ENCODE measurements around the gene BPHL.
"Not testable (repeated sequence)": the region's sequence is repeated elsewhere in the genome, so short reads cannot be mapped to it uniquely, and the experiment has no call there.

Gene BPHL

GRCh38 chr6:3183066-3183465 lies 64.6 kb downstream of the BPHL start:
- DNase-seq = no peak

DNA sequence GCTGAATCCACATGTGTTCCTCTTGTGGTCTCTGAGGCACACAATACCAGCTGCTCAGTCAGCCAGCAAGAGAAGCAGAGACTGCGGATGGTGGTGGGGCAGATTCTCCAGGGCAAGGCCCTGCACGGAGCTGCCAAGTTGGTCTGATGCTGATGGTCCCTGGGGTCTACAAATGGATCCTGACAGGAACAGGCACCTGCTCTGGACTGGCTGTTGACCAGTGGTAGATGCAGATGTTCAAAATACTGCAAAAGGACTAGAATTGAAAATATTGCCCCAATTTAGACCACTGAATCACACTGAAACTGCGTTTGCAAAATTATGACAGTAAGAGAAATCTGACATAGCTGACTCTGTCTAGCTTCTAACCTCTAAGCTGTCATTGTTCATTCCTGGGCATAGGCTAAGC lies 68.5 kb downstream of the BPHL start:
- DNase-seq = no peak

DNA sequence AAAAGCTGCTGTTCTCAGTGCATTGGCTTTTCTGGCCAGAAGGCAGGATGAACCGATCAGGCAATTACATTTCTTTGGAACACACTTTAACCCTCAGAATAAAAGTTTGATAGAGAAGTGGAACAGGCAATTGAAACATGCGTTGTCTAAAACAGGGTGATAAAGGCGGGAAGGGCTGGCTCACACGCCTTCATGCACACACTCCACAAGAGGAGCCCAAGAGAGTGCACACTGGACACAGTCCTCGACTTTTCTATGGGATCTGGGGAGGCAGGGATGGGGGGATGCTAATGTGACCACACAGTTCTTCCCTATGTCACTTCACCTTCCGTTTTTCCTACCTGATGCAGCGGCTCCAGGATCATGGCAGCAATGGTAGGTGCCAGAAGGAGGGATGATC lies 69.8 kb downstream of the BPHL start:
- no peak for DNase-seq

- not testable (repeated sequence) for DNase-seq
Observed at GRCh38 chr6:3189192-3189591, 70.7 kb downstream of the BPHL start.

- DNase-seq = no peak
Observed at GRCh38 chr6:3190056-3190455, 71.5 kb downstream of the BPHL start.

DNA sequence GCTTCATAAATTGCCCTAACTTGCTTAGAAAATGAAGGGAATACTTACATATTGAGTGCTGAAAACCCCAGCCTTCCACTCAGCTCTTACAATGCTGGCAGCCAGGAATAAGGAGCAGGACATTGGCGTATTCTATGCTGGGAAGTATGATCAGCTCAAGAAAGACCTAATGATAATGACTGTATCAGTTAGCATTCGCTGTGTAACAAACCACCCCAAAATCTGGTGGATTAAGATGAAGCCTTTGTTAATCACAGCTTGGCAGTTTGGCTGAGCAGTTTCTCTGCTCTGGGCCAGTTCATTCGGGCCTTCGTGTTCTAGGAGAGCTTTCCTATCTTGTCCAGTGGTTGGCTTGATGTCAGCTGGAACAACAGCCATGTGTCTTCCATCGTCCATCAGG lies 72.3 kb downstream of the BPHL start:
- no peak for DNase-seq

GRCh38 chr6:3193102-3193849 lies 74.8 kb downstream of the BPHL start:
- no peak for DNase-seq

- DNase-seq = no peak
Observed at GRCh38 chr6:3194535-3195419, 76.3 kb downstream of the BPHL start.

GRCh38 chr6:3195420-3195694 lies 76.8 kb downstream of the BPHL start:
- no peak for DNase-seq

- DNase-seq = no peak
Observed at GRCh38 chr6:3195695-3196497, 77.4 kb downstream of the BPHL start.

- no peak for DNase-seq
Observed at GRCh38 chr6:3196770-3197169, 78.3 kb downstream of the BPHL start.

DNA sequence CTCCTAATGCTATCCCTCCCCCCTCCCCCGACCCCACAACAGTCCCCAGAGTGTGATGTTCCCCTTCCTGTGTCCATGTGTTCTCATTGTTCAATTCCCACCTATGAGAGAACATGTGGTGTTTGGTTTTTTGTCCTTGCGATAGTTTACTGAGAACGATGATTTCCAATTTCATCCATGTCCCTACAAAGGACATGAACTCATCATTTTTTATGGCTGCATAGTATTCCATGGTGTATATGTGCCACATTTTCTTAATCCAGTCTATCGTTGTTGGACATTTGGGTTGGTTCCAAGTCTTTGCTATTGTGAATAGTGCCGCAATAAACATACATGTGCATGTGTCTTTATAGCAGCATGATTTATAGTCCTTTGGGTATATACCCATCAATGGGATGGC lies 79.2 kb downstream of the BPHL start:
- not testable (repeated sequence) for DNase-seq

DNA sequence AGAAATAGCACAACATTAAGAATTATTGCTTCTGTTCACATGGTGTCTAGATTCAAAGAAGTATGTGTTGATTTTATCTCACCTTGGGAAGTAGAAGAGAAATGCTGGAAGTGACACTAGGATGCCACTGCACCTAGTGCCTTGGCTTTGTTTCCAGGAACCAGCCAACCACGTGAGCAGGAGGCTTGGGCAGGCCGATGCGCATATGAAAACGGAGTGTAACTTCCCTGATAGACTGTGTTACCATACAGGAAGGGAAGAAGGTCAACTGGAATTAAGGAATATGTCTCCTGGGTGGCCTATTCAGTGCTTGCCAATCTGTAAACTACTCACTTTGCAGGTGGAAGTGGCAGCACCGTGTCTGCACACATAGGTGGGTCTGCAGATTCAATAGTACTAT lies 80.9 kb downstream of the BPHL start:
- DNase-seq = no peak

DNA sequence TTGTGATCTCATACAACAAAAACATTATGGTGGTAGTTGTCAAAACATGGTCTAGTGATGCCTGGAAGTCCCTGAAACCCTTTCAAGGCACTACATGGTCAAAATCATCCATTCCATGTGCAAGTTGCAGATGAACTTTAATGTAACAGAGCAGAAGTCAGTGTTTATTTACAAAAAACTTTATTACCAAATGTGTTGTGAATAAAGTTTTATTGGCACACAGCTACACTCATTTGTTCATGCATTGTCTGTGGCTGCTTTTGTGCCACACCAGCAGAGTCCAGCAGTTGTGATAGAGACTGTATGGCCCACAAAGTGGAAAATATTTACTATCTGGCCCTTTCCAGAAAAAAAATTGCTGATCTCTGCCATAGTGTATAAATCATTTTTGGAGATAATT lies 82.2 kb downstream of the BPHL start:
- DNase-seq = no peak

- no peak for DNase-seq
Observed at GRCh38 chr6:3201388-3201787, 82.9 kb downstream of the BPHL start.

Data from activated CD4-positive, CD25-positive, alpha-beta regulatory T cell (primary cell).